HepG2 (cell line): ENCODE measurements around the gene FBXO28. TPM values are rescaled to one million over a fixed set of nuclear protein-coding genes. Genes with fewer than 3 reads are reported as not detected.

Source experiments
- AFF4 ChIP-seq: sonication (generic); formaldehyde crosslinking; IDR thresholded peaks from 2 replicates; pipeline ENCODE4 v1.4.0; 2020; ENCODE audit warnings: missing genetic modification reagents
- IRF1 ChIP-seq: sonication (generic); formaldehyde crosslinking; IDR thresholded peaks from 2 replicates; pipeline ENCODE4 v1.4.0; 2020; ENCODE audit warnings: low read depth, mild to moderate bottlenecking, missing genetic modification reagents
- MTF2 ChIP-seq: sonication (generic); formaldehyde crosslinking; IDR thresholded peaks from 2 replicates; pipeline ENCODE4 v1.5.0; 2020; ENCODE audit warnings: missing genetic modification reagents, borderline replicate concordance
- NCOA2 ChIP-seq: sonication (generic); formaldehyde crosslinking; IDR thresholded peaks from 2 replicates; pipeline ENCODE4 v1.8.0; 2022; ENCODE audit warnings: inconsistent platforms
- NFIB ChIP-seq: sonication (generic); formaldehyde crosslinking; IDR thresholded peaks from 2 replicates; pipeline ENCODE4 v1.9.0; 2021; ENCODE audit warnings: missing genetic modification reagents, mild to moderate bottlenecking, borderline replicate concordance
- SOX6 ChIP-seq, 2 experiments: fragments of 450-650 bp in 1 of 2; sonication (generic) in 1 of 2; formaldehyde crosslinking in 1 of 2; IDR thresholded peaks; 2 replicates each; pipeline versions ENCODE4 v1.4.0 to v1.6.1; 2017 to 2020; ENCODE audit warnings: antibody characterized with exemption in 1 of 2, mild to moderate bottlenecking in 1 of 2, missing genetic modification reagents in 1 of 2
- TERF1 ChIP-seq: sonication (generic); formaldehyde crosslinking; IDR thresholded peaks from 2 replicates; pipeline ENCODE4 v1.8.0; 2022; ENCODE audit warnings: mild to moderate bottlenecking, missing genetic modification reagents, moderate library complexity
- YEATS4 ChIP-seq: sonication (generic); formaldehyde crosslinking; IDR thresholded peaks from 2 replicates; pipeline ENCODE4 v1.4.0; 2020; ENCODE audit warnings: missing genetic modification reagents, borderline replicate concordance
- ZFX ChIP-seq: sonication (generic); formaldehyde crosslinking; IDR thresholded peaks from 2 replicates; pipeline ENCODE4 v1.4.0; 2020; ENCODE audit warnings: mild to moderate bottlenecking, low read depth, missing genetic modification reagents, moderate library complexity
- ZNF10 ChIP-seq: sonication (generic); formaldehyde crosslinking; IDR thresholded peaks from 2 replicates; pipeline ENCODE4 v1.4.0; 2020; ENCODE audit warnings: mild to moderate bottlenecking, low read depth, missing genetic modification reagents, borderline replicate concordance
- ZNF317 ChIP-seq: sonication (generic); formaldehyde crosslinking; IDR thresholded peaks from 2 replicates; pipeline ENCODE4 v1.5.0; 2020; ENCODE audit warnings: mild to moderate bottlenecking, missing genetic modification reagents
- ZNF430 ChIP-seq: sonication (generic); formaldehyde crosslinking; IDR thresholded peaks from 2 replicates; pipeline ENCODE4 v1.9.0; 2021; ENCODE audit warnings: mild to moderate bottlenecking, missing genetic modification reagents
- ZNF441 ChIP-seq: sonication (generic); formaldehyde crosslinking; IDR thresholded peaks from 2 replicates; pipeline ENCODE4 v1.7.0; 2021; ENCODE audit warnings: missing genetic modification reagents, borderline replicate concordance
- ZNF75D ChIP-seq: sonication (generic); formaldehyde crosslinking; IDR thresholded peaks from 2 replicates; pipeline ENCODE4 v1.8.1; 2023; ENCODE audit warnings: missing genetic modification reagents, mild to moderate bottlenecking, borderline replicate concordance
- polyA plus RNA-seq, 8 experiments: library from polyadenylated mRNA; depleted of rRNA in 3 of 8; stranded (reverse) in 7 of 8; unstranded in 1 of 8; fragments of >200 nt; fragmentation: Illumina TruSeq in 4 of 8; extraction: Trizol in 4 of 8; gene quantifications; 2 replicates each; pipeline versions ENCODE4 v1.2.1 to v1.2.3, GENCODE V29; 2011 to 2016; ENCODE audit warnings: low read depth in 4 of 8, missing spikeins in 1 of 8, mixed read lengths in 1 of 8; ENCODE audit not compliant: insufficient read depth in 1 of 8
- total RNA-seq, 5 experiments: library from RNA; depleted of rRNA; stranded (reverse); fragments of >200 nt; fragmentation: Illumina TruSeq; extraction: Trizol; gene quantifications; 2 replicates each; pipeline ENCODE4 v1.2.3, GENCODE V29; 2016; ENCODE audit warnings: low read depth in 1 of 5
- TF ChIP-seq, protein P1 (sequence below): sonication (generic); formaldehyde crosslinking; IDR thresholded peaks from 2 replicates; pipeline ENCODE4 v1.4.0; 2020; ENCODE audit warnings: mild to moderate bottlenecking, missing genetic modification reagents, borderline replicate concordance

The FBXO28 gene
- total and polyA plus RNA-seq, 2 of the 13 experiments (the other 11 are each of a cell fraction or from before 2014, with no cell fraction given), result 8.5 to 29.1 TPM

- TF ChIP-seq ZNF441 (CRISPR knock-in tag), result no peak
- no peak for TF ChIP-seq IRF1 (CRISPR knock-in tag)
- TF ChIP-seq ZNF317 (CRISPR knock-in tag), result no peak
- TF ChIP-seq AFF4 (CRISPR knock-in tag), result no peak
- TF ChIP-seq TERF1 (CRISPR knock-in tag), result no peak
- no peak for TF ChIP-seq SOX6 (IDR thresholded peaks at IDR 0.05)
- no peak for TF ChIP-seq SOX6 (CRISPR knock-in tag; IDR thresholded peaks at IDR 0.05)
- TF ChIP-seq ZNF10 (CRISPR knock-in tag), result no peak
- no peak for TF ChIP-seq ZNF75D (CRISPR knock-in tag)
- no peak for TF ChIP-seq NCOA2 (CRISPR knock-in tag)
- TF ChIP-seq ZNF430 (CRISPR knock-in tag), result no peak
- TF ChIP-seq, protein P1, sequence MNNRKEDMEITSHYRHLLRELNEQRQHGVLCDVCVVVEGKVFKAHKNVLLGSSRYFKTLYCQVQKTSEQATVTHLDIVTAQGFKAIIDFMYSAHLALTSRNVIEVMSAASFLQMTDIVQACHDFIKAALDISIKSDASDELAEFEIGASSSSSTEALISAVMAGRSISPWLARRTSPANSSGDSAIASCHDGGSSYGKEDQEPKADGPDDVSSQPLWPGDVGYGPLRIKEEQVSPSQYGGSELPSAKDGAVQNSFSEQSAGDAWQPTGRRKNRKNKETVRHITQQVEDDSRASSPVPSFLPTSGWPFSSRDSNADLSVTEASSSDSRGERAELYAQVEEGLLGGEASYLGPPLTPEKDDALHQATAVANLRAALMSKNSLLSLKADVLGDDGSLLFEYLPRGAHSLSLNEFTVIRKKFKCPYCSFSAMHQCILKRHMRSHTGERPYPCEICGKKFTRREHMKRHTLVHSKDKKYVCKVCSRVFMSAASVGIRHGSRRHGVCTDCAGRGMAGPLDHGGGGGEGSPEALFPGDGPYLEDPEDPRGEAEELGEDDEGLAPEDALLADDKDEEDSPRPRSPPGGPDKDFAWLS (CRISPR knock-in tag), result no peak
- TF ChIP-seq MTF2 (CRISPR knock-in tag), result no peak
- no peak for TF ChIP-seq YEATS4 (CRISPR knock-in tag)
- no peak for TF ChIP-seq ZFX (CRISPR knock-in tag)
- TF ChIP-seq NFIB (CRISPR knock-in tag), result no peak
These were observed 87.9 kb downstream of the FBXO28 start (continued) for GRCh38 chr1:224201853-224202252.
